GM12878 (cell line): ENCODE measurements around the gene RHOBTB1.

Source experiments
- E2F8 ChIP-seq: fragments of 450-650 bp; IDR thresholded peaks from 2 replicates; pipeline ENCODE4 v1.6.1; 2018; ENCODE audit warnings: mild to moderate bottlenecking, low read depth, moderate library complexity; ENCODE audit not compliant: partially characterized antibody
- HDAC2 ChIP-seq: fragments of 200-600 bp; sonication (generic); IDR thresholded peaks from 2 replicates; pipeline ENCODE4 v1.6.1; 2017
- POLR2AphosphoS2 ChIP-seq: IDR thresholded peaks from 2 replicates; pipeline ENCODE4 v1.6.1; 2011; ENCODE audit warnings: low read depth, mild to moderate bottlenecking, low read length, improper control_type of control experiment, moderate library complexity

GRCh38 chr10:60973086-60973485, 29.1 kb upstream of the RHOBTB1 start:
- TF ChIP-seq POLR2AphosphoS2 (no peak), HDAC2 (no peak), E2F8 (no peak)
